HEK293 (cell line): ENCODE data around the gene USF1.

ENCODE experiments used
- CTCF ChIP-seq: fragments of 450-650 bp; formaldehyde crosslinking; IDR thresholded peaks from 2 replicates; pipeline ENCODE4 v1.5.1; 2016; ENCODE audit warnings: missing biosample characterization, missing genetic modification characterization
- KLF1 ChIP-seq: fragments of 450-650 bp; formaldehyde crosslinking; IDR thresholded peaks from 2 replicates; pipeline ENCODE4 v1.5.1; 2016; ENCODE audit warnings: missing biosample characterization, missing genetic modification characterization
- SP2 ChIP-seq: fragments of 450-650 bp; formaldehyde crosslinking; IDR thresholded peaks from 2 replicates; pipeline ENCODE4 v1.5.1; 2016; ENCODE audit warnings: missing biosample characterization, missing genetic modification characterization
- YY1 ChIP-seq: fragments of 450-650 bp; formaldehyde crosslinking; IDR thresholded peaks from 2 replicates; pipeline ENCODE4 v1.5.1; 2018; ENCODE audit warnings: missing biosample characterization, missing genetic modification characterization
- ZFHX2 ChIP-seq: fragments of 450-650 bp; formaldehyde crosslinking; conservative IDR thresholded peaks from 2 replicates; pipeline ENCODE4 v1.5.1; 2016; ENCODE audit warnings: missing biosample characterization, missing genetic modification characterization
- ZNF274 ChIP-seq, 2 experiments: fragments of 200-500 bp in 1 of 2; fragments of 450-650 bp in 1 of 2; sonication (Bioruptor generic) in 1 of 2; formaldehyde crosslinking in 1 of 2; IDR thresholded peaks; 2 replicates each; pipeline versions ENCODE4 v1.5.1 to v1.6.1; 2014 to 2016; ENCODE audit warnings: borderline replicate concordance in 1 of 2, inconsistent platforms in 1 of 2, low read length in 1 of 2, missing biosample characterization in 1 of 2, missing genetic modification characterization in 1 of 2
- ZNF280D ChIP-seq: fragments of 450-650 bp; formaldehyde crosslinking; IDR thresholded peaks from 2 replicates; pipeline ENCODE4 v1.5.1; 2016; ENCODE audit warnings: missing biosample characterization, missing genetic modification characterization
- ZNF302 ChIP-seq: fragments of 450-650 bp; formaldehyde crosslinking; IDR thresholded peaks from 2 replicates; pipeline ENCODE4 v1.5.1; 2016; ENCODE audit warnings: missing biosample characterization, missing genetic modification characterization, low read depth
- ZNF335 ChIP-seq: fragments of 450-650 bp; formaldehyde crosslinking; conservative IDR thresholded peaks from 2 replicates; pipeline ENCODE4 v1.5.1; 2016; ENCODE audit warnings: missing biosample characterization, missing genetic modification characterization
- ZNF558 ChIP-seq: fragments of 450-650 bp; formaldehyde crosslinking; IDR thresholded peaks from 2 replicates; pipeline ENCODE4 v1.5.1; 2016; ENCODE audit warnings: missing biosample characterization, missing genetic modification characterization
- ZNF629 ChIP-seq: fragments of 450-650 bp; formaldehyde crosslinking; IDR thresholded peaks from 2 replicates; pipeline ENCODE4 v1.5.1; 2017; ENCODE audit warnings: missing biosample characterization, missing genetic modification characterization
- ZNF777 ChIP-seq: fragments of 450-650 bp; formaldehyde crosslinking; IDR thresholded peaks from 2 replicates; pipeline ENCODE4 v1.5.1; 2017; ENCODE audit warnings: missing biosample characterization, missing genetic modification characterization, borderline replicate concordance
- ZSCAN30 ChIP-seq: fragments of 450-650 bp; IDR thresholded peaks from 2 replicates; pipeline ENCODE4 v1.5.1; 2018; ENCODE audit warnings: missing biosample characterization, mild to moderate bottlenecking, missing genetic modification characterization, moderate library complexity

GRCh38 chr1:161089938-161090337 is 44.2 kb upstream of the USF1 start:
- TF ChIP-seq KLF1 (tag by site-specific recombination) (no peak), ZNF629 (tag by site-specific recombination) (no peak), ZNF335 (no peak), ZNF280D (tag by site-specific recombination) (no peak), ZNF274 (IDR thresholded peaks at IDR 0.05; ENCODE audit: low read length) (no peak), ZNF274 (tag by site-specific recombination; IDR thresholded peaks at IDR 0.05; ENCODE audit: borderline replicate concordance) (no peak), CTCF (tag by site-specific recombination) (no peak), ZNF302 (tag by site-specific recombination) (no peak), SP2 (tag by site-specific recombination) (no peak), ZFHX2 (no peak), ZNF777 (tag by site-specific recombination) (no peak), ZNF558 (tag by site-specific recombination) (no peak), YY1 (no peak), ZSCAN30 (tag by site-specific recombination) (no peak)
